DMS79 (cell line): ENCODE data around the gene XPO6.
A peak's percentile ranks its signal among the peaks of the same experiment; 100 is the strongest.

Experiments
- DNase-seq: peaks from one replicate; lab custom pipeline; 2025; lab: John Stamatoyannopoulos, UW

XPO6 gene

GRCh38 chr16:28110074-28110473 is 101.7 kb downstream of the XPO6 start:
- DNase-seq: no peak

GRCh38 chr16:28108590-28109247 is 103.0 kb downstream of the XPO6 start:
- DNase-seq: no peak

GRCh38 chr16:28107232-28107631 is 104.5 kb downstream of the XPO6 start:
- DNase-seq: peak; percentile 77

GRCh38 chr16:28106467-28107215 is 105.1 kb downstream of the XPO6 start:
- peak; percentile 74 for DNase-seq

- DNase-seq: no peak
Measured at GRCh38 chr16:28105954-28106353, 105.8 kb downstream of the XPO6 start.

GRCh38 chr16:28105297-28105696 is 106.5 kb downstream of the XPO6 start:
- no peak for DNase-seq

GRCh38 chr16:28104404-28104803 is 107.4 kb downstream of the XPO6 start:
- no peak for DNase-seq

GRCh38 chr16:28103516-28104170 is 108.1 kb downstream of the XPO6 start:
- DNase-seq: no peak

GRCh38 chr16:28101533-28101890 is 110.3 kb downstream of the XPO6 start:
- DNase-seq: no peak

- no peak for DNase-seq
Measured at GRCh38 chr16:28100810-28101532, 110.8 kb downstream of the XPO6 start.

- no peak for DNase-seq
Measured at GRCh38 chr16:28098959-28099945, 112.5 kb downstream of the XPO6 start.

- no peak for DNase-seq
Measured at GRCh38 chr16:28098171-28098958, 113.4 kb downstream of the XPO6 start.

GRCh38 chr16:28096983-28097899 is 114.5 kb downstream of the XPO6 start:
- peak; percentile 15 for DNase-seq

- no peak for DNase-seq
Measured at GRCh38 chr16:28093385-28093725, 118.4 kb downstream of the XPO6 start.

- peak; percentile 87 for DNase-seq
Measured at GRCh38 chr16:28092721-28093384, 118.9 kb downstream of the XPO6 start.

- DNase-seq: no peak
Measured at GRCh38 chr16:28091656-28092055, 120.1 kb downstream of the XPO6 start.

GRCh38 chr16:28090646-28091377 is 121.0 kb downstream of the XPO6 start:
- no peak for DNase-seq

- DNase-seq: no peak
Measured at GRCh38 chr16:28089992-28090365, 121.8 kb downstream of the XPO6 start.
